ENCODE results near the gene POLD4. TPM values are rescaled to one million over a fixed set of nuclear protein-coding genes. Genes with fewer than 3 reads are reported as not detected.

POLD4 gene
- polyA plus RNA-seq, 1 experiment: 45.9 TPM

DNA sequence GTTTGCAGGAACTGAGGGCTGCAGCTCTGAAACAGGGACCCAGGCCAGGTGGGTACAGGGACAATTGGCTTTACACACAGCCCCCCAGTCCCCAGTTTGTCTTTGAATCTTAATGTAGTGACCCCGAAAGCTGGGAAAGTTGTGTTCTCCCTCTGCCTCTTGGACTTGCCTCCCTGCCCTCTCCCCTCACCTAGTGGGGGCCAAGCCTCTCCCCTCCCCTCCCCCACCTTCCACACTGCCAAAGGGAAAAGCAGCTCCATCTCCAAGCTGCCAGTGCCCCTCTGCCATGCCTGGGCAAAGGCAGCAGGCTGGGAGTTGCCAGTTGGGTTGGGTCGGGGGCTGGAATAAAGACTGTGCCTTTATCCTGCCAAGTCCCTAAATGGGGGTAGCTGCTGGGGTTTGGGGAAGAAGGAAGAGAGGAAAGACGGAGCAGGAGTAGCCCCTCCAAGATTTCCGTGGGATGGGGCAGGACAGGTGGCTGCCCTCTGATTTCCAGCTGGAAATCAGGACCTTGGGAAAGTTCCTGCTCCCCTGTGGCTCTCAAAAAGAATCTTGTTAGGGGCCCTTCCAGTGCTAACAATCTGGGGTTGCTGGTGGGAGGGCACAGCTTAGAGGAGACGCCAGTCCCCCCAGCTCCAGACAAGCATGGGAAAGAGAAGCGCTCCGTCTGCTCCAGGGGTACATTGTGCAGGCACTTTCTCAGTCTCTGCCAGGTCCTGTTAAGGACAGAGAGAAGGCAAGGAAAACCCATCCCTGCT is 22.9 kb upstream of the POLD4 start:
- TF ChIP-seq, protein P1, sequence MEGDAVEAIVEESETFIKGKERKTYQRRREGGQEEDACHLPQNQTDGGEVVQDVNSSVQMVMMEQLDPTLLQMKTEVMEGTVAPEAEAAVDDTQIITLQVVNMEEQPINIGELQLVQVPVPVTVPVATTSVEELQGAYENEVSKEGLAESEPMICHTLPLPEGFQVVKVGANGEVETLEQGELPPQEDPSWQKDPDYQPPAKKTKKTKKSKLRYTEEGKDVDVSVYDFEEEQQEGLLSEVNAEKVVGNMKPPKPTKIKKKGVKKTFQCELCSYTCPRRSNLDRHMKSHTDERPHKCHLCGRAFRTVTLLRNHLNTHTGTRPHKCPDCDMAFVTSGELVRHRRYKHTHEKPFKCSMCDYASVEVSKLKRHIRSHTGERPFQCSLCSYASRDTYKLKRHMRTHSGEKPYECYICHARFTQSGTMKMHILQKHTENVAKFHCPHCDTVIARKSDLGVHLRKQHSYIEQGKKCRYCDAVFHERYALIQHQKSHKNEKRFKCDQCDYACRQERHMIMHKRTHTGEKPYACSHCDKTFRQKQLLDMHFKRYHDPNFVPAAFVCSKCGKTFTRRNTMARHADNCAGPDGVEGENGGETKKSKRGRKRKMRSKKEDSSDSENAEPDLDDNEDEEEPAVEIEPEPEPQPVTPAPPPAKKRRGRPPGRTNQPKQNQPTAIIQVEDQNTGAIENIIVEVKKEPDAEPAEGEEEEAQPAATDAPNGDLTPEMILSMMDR (IDR thresholded peaks at IDR 0.05; ENCODE audit: low read depth, low read length): no peak
- Histone ChIP-seq H3K9me3 (ENCODE audit: control insufficient read depth, insufficient read depth, low read length) (no peaks in the 10 kb centered on the region; the same call in 1 of the 2 replicates), H3K27ac (ENCODE audit: low read depth, low read length) (no peak overlapping the region), H3K27me3 (ENCODE audit: control insufficient read depth, insufficient read depth, low read length) (no peaks in the 10 kb centered on the region), H3K4me3 (ENCODE audit: low read depth, low read length) (no peak overlapping the region)
- no peak for DNase-seq (ENCODE audit: low read depth, low spot score)
- ChIA-PET POLR2A (interaction anchor here (8.0 kb wide), 1 partner anchor 22 kb away, joined by 106 read pairs; the partner anchor contains the start of gene POLD4), CTCF (interaction anchor here (0.6 to 24.1 kb wide), 4 partner anchors 18 to 44 kb away, joined by 3 to 716 read pairs (median 63); partner anchors contain the start of genes POLD4 and PPP1CA)

DNA sequence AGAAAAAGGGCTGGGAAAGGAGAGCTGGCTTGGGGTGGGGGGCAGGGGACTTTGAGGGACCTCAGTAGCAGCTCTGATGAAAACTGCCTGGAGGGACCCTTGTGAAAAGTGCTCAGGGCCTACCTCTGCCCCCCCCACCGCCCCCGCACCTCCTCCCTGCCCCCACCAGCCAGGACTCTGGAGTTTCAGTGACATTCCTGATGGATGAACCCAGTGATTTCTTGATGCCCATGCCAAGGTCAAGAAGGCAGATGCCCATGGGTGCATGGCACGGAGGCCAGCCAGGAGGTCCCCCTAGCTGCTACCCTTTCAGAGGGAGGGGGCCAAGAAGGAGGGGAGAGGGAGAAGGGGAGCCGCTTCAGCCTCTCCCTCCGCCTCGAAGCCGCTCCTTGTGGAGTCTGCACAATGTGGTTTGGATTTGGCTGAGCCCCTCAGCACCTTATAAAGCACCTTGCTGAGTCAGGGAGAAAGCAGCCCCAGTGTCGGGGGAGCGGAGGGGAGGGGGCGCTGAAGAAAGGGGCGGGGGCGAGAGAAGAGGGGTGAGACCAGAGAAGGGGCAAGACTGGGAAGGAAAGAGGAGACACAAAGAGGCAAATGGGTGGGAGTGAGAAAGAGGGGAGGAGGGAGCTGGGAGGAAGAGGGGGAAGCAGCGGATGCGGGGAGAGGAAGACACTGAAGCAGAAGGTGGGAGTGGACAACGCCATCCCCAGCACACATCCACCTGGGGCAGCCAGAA is 22.1 kb upstream of the POLD4 start:
- Histone ChIP-seq H3K9me3 (ENCODE audit: control insufficient read depth, insufficient read depth, low read length) (no peaks in the 10 kb centered on the region; the same call in 1 of the 2 replicates), H3K27me3 (ENCODE audit: control insufficient read depth, insufficient read depth, low read length) (no peaks in the 10 kb centered on the region), H3K27ac (ENCODE audit: low read depth, low read length) (no peak overlapping the region), H3K4me3 (ENCODE audit: low read depth, low read length) (no peak overlapping the region)
- ChIA-PET CTCF (interaction anchor here (1.0 to 24.1 kb wide), 4 partner anchors 17 to 30 kb away, joined by 3 to 716 read pairs (median 66); partner anchors contain the start of genes POLD4 and PPP1CA), POLR2A (interaction anchor here (1.1 to 8.0 kb wide), 2 partner anchors 16 to 21 kb away, joined by 3 to 106 read pairs; partner anchors contain the start of genes POLD4 and RAD9A)
- DNase-seq (ENCODE audit: low read depth, low spot score): no peak
- TF ChIP-seq, protein P1 (IDR thresholded peaks at IDR 0.05; ENCODE audit: low read depth, low read length): no peak

DNA sequence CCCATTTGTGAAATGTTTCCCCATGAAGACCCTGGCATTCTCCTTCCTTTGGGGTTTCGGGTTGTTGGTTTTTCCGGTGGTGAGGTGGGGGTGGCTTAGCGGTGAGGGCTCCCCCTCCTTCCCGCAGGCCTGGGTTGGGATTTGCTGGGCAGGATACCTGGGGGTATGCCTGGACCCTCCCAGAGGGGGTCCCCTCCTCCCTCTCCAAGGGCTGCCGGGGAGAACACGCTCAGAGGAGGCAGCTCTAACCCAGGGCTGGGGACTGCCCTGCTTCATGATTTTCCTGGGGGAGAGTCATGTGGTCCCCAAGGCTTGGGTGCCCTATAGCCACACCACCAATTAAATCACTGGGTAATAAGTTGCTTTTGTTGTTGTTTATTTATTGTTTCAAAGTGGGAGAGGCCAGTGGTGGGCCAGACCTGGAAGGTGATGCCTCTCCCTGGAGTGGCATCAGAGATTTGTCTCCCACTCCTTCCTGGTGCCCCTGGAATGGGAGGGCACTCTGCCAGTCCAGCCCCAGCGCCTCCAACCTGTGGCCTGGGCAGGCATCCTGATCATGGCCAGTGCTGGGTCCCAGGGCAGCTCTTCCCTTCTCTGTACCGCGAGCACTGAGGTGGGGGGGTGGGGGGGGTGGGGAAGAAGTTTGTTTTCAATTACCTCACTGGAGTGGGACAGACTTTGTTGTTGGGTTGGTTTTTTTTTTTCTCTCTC is 21.4 kb upstream of the POLD4 start:
- DNase-seq (ENCODE audit: low read depth, low spot score): no peak

More for the DNA sequence above, 21.4 kb upstream of the POLD4 start:
- peak overlapping the region; percentile 99 for H3K27ac ChIP-seq (ENCODE audit: low read depth, low read length)
- POLR2A ChIA-PET: interaction anchor here (0.6 to 8.0 kb wide), 7 partner anchors 17 to 532 kb away, joined by 3 to 106 read pairs (median 5); partner anchors contain the start of genes POLD4, PPP1CA and RAD9A
- CTCF ChIA-PET: interaction anchor here (0.6 to 24.1 kb wide), 4 partner anchors 17 to 113 kb away, joined by 4 to 716 read pairs (median 66); partner anchors contain the start of genes POLD4 and PPP1CA
- peak overlapping the region; percentile 67 for H3K4me3 ChIP-seq (ENCODE audit: low read depth, low read length)
- H3K27me3 ChIP-seq (ENCODE audit: control insufficient read depth, insufficient read depth, low read length): no peaks in the 10 kb centered on the region
- H3K9me3 ChIP-seq (ENCODE audit: control insufficient read depth, insufficient read depth, low read length): no peaks in the 10 kb centered on the region; the same call in 1 of the 2 replicates
- TF ChIP-seq, protein P1 (IDR thresholded peaks at IDR 0.05; ENCODE audit: low read depth, low read length): no peak

Measured in AG04450 (cell line).